GM12892 (cell line): ENCODE data around the gene ZNF319.

Experiments used
- POLR2A ChIP-seq: IDR thresholded peaks from 2 replicates; pipeline ENCODE4 v1.6.1; 2011; ENCODE audit warnings: low read depth, low read length, control low read depth
- POLR2AphosphoS5 ChIP-seq: IDR thresholded peaks from 2 replicates; pipeline ENCODE4 v1.6.1; 2011; ENCODE audit warnings: low read depth, low read length, control low read depth

DNA sequence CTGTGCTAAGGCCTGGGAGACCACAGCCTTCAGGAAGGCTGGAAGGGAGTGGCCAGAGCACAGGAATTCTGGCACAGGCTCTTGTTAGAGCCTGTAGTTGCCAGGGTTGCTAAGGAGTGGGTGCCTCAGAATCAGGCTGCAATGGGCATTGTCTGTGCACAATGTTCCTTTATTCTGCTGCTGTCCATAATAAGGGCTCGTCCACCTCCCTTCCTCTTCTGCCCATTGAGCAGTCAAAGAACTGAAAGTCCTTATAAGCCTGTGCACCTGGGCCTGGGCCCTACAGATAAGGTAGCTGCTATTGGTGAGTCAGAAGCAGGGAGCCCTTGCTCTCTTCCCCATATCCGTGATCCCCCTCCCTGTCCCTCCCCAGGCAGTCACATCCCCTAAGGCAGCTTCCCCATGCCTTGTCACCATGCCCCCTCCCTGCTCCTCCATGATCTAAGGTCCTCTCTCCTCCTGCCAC is 24.1 kb downstream of the ZNF319 start:
- no peak for TF ChIP-seq POLR2AphosphoS5
- TF ChIP-seq POLR2A = no peak
